ENCODE data around the gene STC2.

GRCh38 chr5:173317852-173318251 lies 10.4 kb downstream of the STC2 start:
- no peak for TF ChIP-seq POLR2A (IDR thresholded peaks at IDR 0.05)
- TF ChIP-seq, protein P1, sequence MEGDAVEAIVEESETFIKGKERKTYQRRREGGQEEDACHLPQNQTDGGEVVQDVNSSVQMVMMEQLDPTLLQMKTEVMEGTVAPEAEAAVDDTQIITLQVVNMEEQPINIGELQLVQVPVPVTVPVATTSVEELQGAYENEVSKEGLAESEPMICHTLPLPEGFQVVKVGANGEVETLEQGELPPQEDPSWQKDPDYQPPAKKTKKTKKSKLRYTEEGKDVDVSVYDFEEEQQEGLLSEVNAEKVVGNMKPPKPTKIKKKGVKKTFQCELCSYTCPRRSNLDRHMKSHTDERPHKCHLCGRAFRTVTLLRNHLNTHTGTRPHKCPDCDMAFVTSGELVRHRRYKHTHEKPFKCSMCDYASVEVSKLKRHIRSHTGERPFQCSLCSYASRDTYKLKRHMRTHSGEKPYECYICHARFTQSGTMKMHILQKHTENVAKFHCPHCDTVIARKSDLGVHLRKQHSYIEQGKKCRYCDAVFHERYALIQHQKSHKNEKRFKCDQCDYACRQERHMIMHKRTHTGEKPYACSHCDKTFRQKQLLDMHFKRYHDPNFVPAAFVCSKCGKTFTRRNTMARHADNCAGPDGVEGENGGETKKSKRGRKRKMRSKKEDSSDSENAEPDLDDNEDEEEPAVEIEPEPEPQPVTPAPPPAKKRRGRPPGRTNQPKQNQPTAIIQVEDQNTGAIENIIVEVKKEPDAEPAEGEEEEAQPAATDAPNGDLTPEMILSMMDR (IDR thresholded peaks at IDR 0.05), result no peak
